PC-9 (cell line): Measurements from ENCODE around the gene AGBL4. TPM values are rescaled to one million over a fixed set of nuclear protein-coding genes. Genes with fewer than 3 reads are reported as not detected.

Experiments
- BruUV-seq: library from RNA; stranded (reverse); fragments of 400-500 nt; replicated peaks from 2 replicates; lab custom pipeline; 2021; lab: Mats Ljungman, UMichigan
- CTCF ChIA-PET: fragments of 300-600 bp; sonication (Branson Sonifier 250); formaldehyde crosslinking; loops from one replicate; lab custom pipeline; 2022; ENCODE audit warnings: antibody characterized with exemption; lab: Charles Lee
- POLR2A ChIA-PET: fragments of 300-600 bp; sonication (Branson Sonifier 250); formaldehyde crosslinking; loops from one replicate; lab custom pipeline; 2022; ENCODE audit warnings: antibody characterized with exemption; ENCODE audit not compliant: unreplicated experiment; lab: Charles Lee
- DNase-seq, 2 experiments: peaks; one replicate each; pipeline versions ENCODE4 v3.0.0 to v3.0.0-alpha.2; 2015 to 2022; ENCODE audit warnings: mixed read lengths in 1 of 2
- H2AFZ ChIP-seq: fragments of 200-600 bp; sonication (generic); 2 replicates; pipeline ENCODE4 v1.8.1; 2017; ENCODE audit warnings: antibody characterized with exemption
- H3F3A ChIP-seq: fragments of 200-600 bp; sonication (generic); 2 replicates; pipeline ENCODE4 v1.8.1; 2017; ENCODE audit warnings: antibody characterized with exemption, mild to moderate bottlenecking, low read depth; ENCODE audit not compliant: insufficient read depth
- H3K27ac ChIP-seq: fragments of 200-600 bp; sonication (generic); 2 replicates; pipeline ENCODE4 v1.6.1; 2016; ENCODE audit warnings: mixed run types
- H3K27me3 ChIP-seq: fragments of 200-600 bp; sonication (generic); 2 replicates; pipeline ENCODE4 v1.6.1; 2016; ENCODE audit warnings: low read depth, mixed run types; ENCODE audit not compliant: insufficient read depth
- H3K36me3 ChIP-seq: fragments of 200-600 bp; sonication (generic); 2 replicates; pipeline ENCODE4 v1.6.1; 2016; ENCODE audit warnings: low read depth, mixed run types
- H3K4me1 ChIP-seq: fragments of 200-600 bp; sonication (generic); replicated peaks from 2 replicates; pipeline ENCODE4 v1.6.1; 2016; ENCODE audit warnings: mixed run types; ENCODE audit not compliant: insufficient read depth
- H3K4me2 ChIP-seq: fragments of 200-600 bp; sonication (generic); 2 replicates; pipeline ENCODE4 v1.6.1; 2017; ENCODE audit warnings: mixed run types
- H3K4me3 ChIP-seq: fragments of 200-600 bp; sonication (generic); 2 replicates; pipeline ENCODE4 v1.6.1; 2016; ENCODE audit warnings: mixed run types
- H3K79me2 ChIP-seq: fragments of 200-600 bp; sonication (generic); 2 replicates; pipeline ENCODE4 v1.6.1; 2017; ENCODE audit warnings: low read depth, mixed run types
- H3K9me2 ChIP-seq: fragments of 200-600 bp; sonication (generic); 2 replicates; pipeline ENCODE4 v1.8.1; 2017; ENCODE audit warnings: mild to moderate bottlenecking; ENCODE audit not compliant: insufficient read depth
- H3K9me3 ChIP-seq: fragments of 200-600 bp; sonication (generic); 2 replicates; pipeline ENCODE4 v1.8.1; 2016; ENCODE audit warnings: low read depth; ENCODE audit not compliant: insufficient read depth
- H4K20me1 ChIP-seq: fragments of 200-600 bp; sonication (generic); 2 replicates; pipeline ENCODE4 v1.8.1; 2017; ENCODE audit not compliant: insufficient read depth
- EZH2 ChIP-seq: fragments of 200-600 bp; sonication (generic); IDR thresholded peaks from 2 replicates; pipeline ENCODE4 v1.8.0; 2017; ENCODE audit warnings: antibody characterized with exemption, low read depth
- intact Hi-C: fragments of 100-400 bp; cut with micrococcal nuclease; formaldehyde crosslinking; loops from one replicate; pipeline ENCODE4 v1.10.0; 2022; ENCODE audit not compliant: unreplicated experiment
- total RNA-seq: library from RNA; stranded (reverse); gene quantifications from 2 replicates; pipeline ENCODE4 v1.2.3, GENCODE V29; 2021
- TF ChIP-seq, protein P1 (sequence below): fragments of 200-600 bp; sonication (generic); conservative IDR thresholded peaks from 2 replicates; pipeline ENCODE4 v1.6.1; 2017; ENCODE audit warnings: mixed run types, antibody characterized with exemption, mild to moderate bottlenecking, moderate library complexity

AGBL4 gene
- total RNA-seq, 1 experiment from 2014 or later = not detected

DNA sequence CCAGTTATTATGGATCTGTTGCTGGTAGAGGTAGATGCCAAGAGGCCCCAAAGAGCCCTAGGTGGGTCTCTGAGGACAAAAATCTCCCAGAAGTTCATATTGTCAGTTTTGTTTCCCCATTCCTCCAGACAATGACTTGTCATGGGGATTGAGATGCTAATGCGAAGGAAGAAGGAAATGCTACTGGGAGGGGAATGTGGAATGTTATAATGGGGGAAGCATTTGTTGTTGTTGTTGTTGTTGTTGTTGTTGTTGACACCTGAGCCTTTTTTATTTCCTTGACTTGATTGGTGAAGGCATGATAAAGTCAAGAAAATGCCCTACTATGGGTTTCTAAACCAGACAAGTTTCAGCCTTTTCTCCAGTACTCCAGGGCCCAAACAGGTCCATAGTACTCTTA is 1356.0 kb downstream of the AGBL4 start:
- H3K4me3 ChIP-seq = no peak overlapping the region
- H3K9me2 ChIP-seq = no peaks in the 10 kb centered on the region; the same call in 1 of the 2 replicates
- H3K27me3 ChIP-seq = no peaks in the 10 kb centered on the region; the same call in 1 of the 2 replicates
- no peak for DNase-seq
- H3K4me2 ChIP-seq = no peak overlapping the region
- intact Hi-C loops = no loop called here
- POLR2A ChIA-PET = no interaction called here
- H3K27ac ChIP-seq = no peak overlapping the region
- H2AFZ ChIP-seq = no peak overlapping the region
- H3K9me3 ChIP-seq = no peaks in the 10 kb centered on the region
- H3F3A ChIP-seq = no peaks in the 10 kb centered on the region
- H3K36me3 ChIP-seq = no peaks in the 10 kb centered on the region
- no peaks in the 10 kb centered on the region for H4K20me1 ChIP-seq
- no peaks in the 10 kb centered on the region for H3K79me2 ChIP-seq
- TF ChIP-seq, protein P1, sequence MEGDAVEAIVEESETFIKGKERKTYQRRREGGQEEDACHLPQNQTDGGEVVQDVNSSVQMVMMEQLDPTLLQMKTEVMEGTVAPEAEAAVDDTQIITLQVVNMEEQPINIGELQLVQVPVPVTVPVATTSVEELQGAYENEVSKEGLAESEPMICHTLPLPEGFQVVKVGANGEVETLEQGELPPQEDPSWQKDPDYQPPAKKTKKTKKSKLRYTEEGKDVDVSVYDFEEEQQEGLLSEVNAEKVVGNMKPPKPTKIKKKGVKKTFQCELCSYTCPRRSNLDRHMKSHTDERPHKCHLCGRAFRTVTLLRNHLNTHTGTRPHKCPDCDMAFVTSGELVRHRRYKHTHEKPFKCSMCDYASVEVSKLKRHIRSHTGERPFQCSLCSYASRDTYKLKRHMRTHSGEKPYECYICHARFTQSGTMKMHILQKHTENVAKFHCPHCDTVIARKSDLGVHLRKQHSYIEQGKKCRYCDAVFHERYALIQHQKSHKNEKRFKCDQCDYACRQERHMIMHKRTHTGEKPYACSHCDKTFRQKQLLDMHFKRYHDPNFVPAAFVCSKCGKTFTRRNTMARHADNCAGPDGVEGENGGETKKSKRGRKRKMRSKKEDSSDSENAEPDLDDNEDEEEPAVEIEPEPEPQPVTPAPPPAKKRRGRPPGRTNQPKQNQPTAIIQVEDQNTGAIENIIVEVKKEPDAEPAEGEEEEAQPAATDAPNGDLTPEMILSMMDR = no peak
- no peak for TF ChIP-seq EZH2
- no peaks in the 10 kb centered on the region for H3K4me1 ChIP-seq
- CTCF ChIA-PET = no interaction called here
- BruUV-seq = no TSS peak

DNA sequence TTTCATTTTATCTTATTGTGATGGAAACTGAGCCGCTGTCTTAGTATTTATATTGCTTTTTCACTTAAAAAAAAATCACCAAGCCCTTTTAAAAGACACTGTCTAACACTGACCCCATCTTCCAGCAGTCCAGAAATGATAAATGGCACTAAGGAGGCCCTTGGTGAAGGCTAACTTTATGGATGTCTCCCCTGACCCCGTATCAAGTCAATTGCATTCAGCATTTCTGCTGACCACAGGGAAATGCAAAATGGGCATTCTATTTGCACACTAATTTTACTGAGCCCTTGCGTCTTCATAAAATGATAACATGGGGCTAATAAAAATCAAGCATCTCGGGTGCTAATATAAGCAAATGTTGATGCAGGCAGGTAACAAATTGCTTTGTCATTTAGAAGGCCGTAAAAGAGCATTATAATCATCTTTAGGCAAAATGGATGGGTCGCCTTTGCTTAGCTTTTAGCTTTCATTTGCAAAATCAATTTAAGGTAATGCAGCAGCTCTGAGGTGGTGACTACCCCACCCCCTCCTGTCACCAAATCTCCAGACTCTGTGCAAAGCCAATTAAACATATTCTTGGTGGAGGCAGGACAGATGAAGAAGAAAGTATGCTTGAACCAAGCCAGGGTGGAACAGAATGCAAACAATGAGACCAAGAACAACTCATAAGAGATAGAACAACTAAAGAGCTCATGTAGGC is 1357.9 kb downstream of the AGBL4 start:
- H3K4me1 ChIP-seq = no peaks in the 10 kb centered on the region
- H3K9me3 ChIP-seq = no peaks in the 10 kb centered on the region
- no peaks in the 10 kb centered on the region for H3F3A ChIP-seq
- BruUV-seq = no TSS peak
- H3K27ac ChIP-seq = no peak overlapping the region
- no peak overlapping the region for H2AFZ ChIP-seq
- peaks cover 7% of the 10 kb centered on the region; the same call in 1 of the 2 replicates for H3K27me3 ChIP-seq
- TF ChIP-seq, protein P1 = no peak
- no peak for TF ChIP-seq EZH2
- intact Hi-C loops = no loop called here
- H3K79me2 ChIP-seq = no peaks in the 10 kb centered on the region
- DNase-seq = no peak
- CTCF ChIA-PET = no interaction called here
- H3K4me3 ChIP-seq = no peak overlapping the region
- no peaks in the 10 kb centered on the region for H4K20me1 ChIP-seq
- POLR2A ChIA-PET = no interaction called here
- H3K36me3 ChIP-seq = no peaks in the 10 kb centered on the region
- H3K9me2 ChIP-seq = no peaks in the 10 kb centered on the region; the same call in 1 of the 2 replicates
- no peak overlapping the region for H3K4me2 ChIP-seq

DNA sequence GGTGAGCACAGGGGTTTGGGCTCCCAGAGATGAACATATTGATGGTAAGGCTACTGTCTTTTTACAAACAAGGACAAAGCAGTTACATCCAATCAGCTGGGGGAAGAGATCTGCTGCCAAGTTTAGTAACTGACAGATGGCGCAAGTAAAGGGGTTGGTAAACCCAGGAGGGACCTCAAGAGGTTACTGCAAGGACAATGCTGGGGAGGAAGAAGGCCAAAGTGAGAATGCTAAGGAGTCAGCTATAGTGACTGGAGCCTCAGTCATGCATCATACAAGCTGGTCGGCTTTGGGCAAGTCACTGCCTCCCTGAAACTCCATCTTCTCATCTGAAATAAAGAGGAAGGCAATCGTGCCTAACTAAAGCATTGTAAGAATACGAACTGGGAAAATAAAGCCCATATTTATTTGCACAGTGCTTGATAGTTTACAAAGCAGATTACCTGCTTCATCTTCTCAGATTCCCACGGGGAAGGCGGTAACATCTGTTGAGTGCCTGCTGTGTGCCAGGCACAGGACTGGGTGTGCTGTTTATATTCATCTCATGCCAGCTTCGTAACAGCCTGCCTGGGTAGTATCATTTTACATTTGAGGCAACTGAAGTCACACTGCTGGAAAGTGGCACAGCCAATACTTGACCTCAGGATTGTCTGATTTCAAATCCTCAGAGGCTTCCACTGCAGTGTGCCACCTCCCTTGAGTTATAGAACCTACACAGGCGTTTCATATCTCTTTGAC is 1361.9 kb downstream of the AGBL4 start:
- ChIA-PET CTCF (no interaction called here), POLR2A (no interaction called here)
- Histone ChIP-seq H3K4me3 (no peak overlapping the region), H3K27ac (no peak overlapping the region), H2AFZ (no peak overlapping the region), H3K9me2 (no peaks in the 10 kb centered on the region; the same call in 1 of the 2 replicates), H3K79me2 (no peaks in the 10 kb centered on the region), H3K27me3 (peaks cover 17% of the 10 kb centered on the region; the same call in 1 of the 2 replicates), H3K9me3 (no peaks in the 10 kb centered on the region), H3K4me2 (no peak overlapping the region), H3K36me3 (no peaks in the 10 kb centered on the region), H3F3A (no peaks in the 10 kb centered on the region), H4K20me1 (no peaks in the 10 kb centered on the region), H3K4me1 (no peaks in the 10 kb centered on the region)
- TF ChIP-seq, protein P1 = no peak
- no peak for TF ChIP-seq EZH2
- intact Hi-C loops = no loop called here
- no TSS peak for BruUV-seq
- DNase-seq = no peak
